Stimulated activated CD8-positive, alpha-beta memory T cell treated with anti-CD3 and anti-CD28 coated beads, Interleukin-7, amount 100 ng/mL, for 24 hours (primary cell): ENCODE results near the gene SKAP1.
"Not testable (repeated sequence)": the region's sequence is repeated elsewhere in the genome, so short reads cannot be mapped to it uniquely, and the experiment has no call there.

Experiments used
- DNase-seq: peaks from one replicate; pipeline ENCODE4 v3.0.0-alpha.2; 2020; ENCODE audit warnings: low read depth

The SKAP1 gene

GRCh38 chr17:48445248-48445620 lies 15.2 kb upstream of the SKAP1 start:
- DNase-seq, result no peak

- DNase-seq, result no peak
Observed at GRCh38 chr17:48444516-48445247, 14.7 kb upstream of the SKAP1 start.

- DNase-seq, result no peak
Observed at GRCh38 chr17:48443712-48444111, 13.7 kb upstream of the SKAP1 start.

- DNase-seq, result no peak
Observed at GRCh38 chr17:48442819-48443218, 12.8 kb upstream of the SKAP1 start.

- no peak for DNase-seq
Observed at GRCh38 chr17:48441862-48442261, 11.8 kb upstream of the SKAP1 start.

- no peak for DNase-seq
Observed at GRCh38 chr17:48441231-48441711, 11.3 kb upstream of the SKAP1 start.

GRCh38 chr17:48440669-48441068 lies 10.7 kb upstream of the SKAP1 start:
- DNase-seq, result no peak

GRCh38 chr17:48439875-48440505 lies 10.0 kb upstream of the SKAP1 start:
- DNase-seq, result no peak

- no peak for DNase-seq
Observed at GRCh38 chr17:48439110-48439850, 9.3 kb upstream of the SKAP1 start.

GRCh38 chr17:48438516-48439061 lies 8.6 kb upstream of the SKAP1 start:
- no peak for DNase-seq

- DNase-seq, result no peak
Observed at GRCh38 chr17:48433896-48434295, 3.9 kb upstream of the SKAP1 start.

- DNase-seq, result no peak
Observed at GRCh38 chr17:48432820-48433775, 3.1 kb upstream of the SKAP1 start.

- no peak for DNase-seq
Observed at GRCh38 chr17:48429156-48429555, 858 bp downstream of the SKAP1 start.

- no peak for DNase-seq
Observed at GRCh38 chr17:48427598-48427997, 2.4 kb downstream of the SKAP1 start.

GRCh38 chr17:48426761-48427500 lies 3.1 kb downstream of the SKAP1 start:
- no peak for DNase-seq

- DNase-seq, result no peak
Observed at GRCh38 chr17:48426019-48426665, 3.9 kb downstream of the SKAP1 start.

- not testable (repeated sequence) for DNase-seq
Observed at GRCh38 chr17:48422060-48422459, 8.0 kb downstream of the SKAP1 start.

GRCh38 chr17:48420823-48421222 lies 9.2 kb downstream of the SKAP1 start:
- DNase-seq, result no peak

GRCh38 chr17:48416971-48417370 lies 13.0 kb downstream of the SKAP1 start:
- no peak for DNase-seq
